Measurements from ENCODE around the gene ARFIP2. TPM values are rescaled to one million over a fixed set of nuclear protein-coding genes. Genes with fewer than 3 reads are reported as not detected.

ARFIP2 gene
- total and polyA plus RNA-seq, 2 donors (not counting 3 experiments of a cell fraction or from before 2014, with no cell fraction given): 48.4 to 62.9 TPM

DNA sequence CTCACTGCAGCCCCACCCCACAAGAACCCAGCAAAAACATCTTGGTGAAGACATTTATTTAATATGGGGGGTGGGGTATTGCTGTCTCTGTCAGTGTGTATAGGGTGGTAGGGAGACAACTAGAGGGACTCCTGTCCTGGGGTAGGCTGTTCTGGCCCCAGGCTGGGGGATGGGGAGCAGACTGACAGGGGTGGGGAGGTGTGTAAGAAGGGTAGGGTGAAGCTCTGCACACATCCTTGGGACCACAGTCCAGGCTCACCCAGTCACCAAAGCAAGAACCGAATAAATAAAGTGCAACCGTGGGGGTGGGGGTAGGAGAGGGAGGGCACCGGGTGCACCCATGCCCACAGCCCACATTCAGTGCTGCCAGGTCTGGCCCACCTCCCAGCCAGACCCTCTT lies 32.6 kb downstream of the ARFIP2 start:
- TF ChIP-seq POLR2A (IDR thresholded peaks at IDR 0.05; ENCODE audit: low read depth, low read length) (no peak), FOS (IDR thresholded peaks at IDR 0.05; ENCODE audit: borderline replicate concordance, insufficient read depth, low read length) (no peak)
- no TSS peak for BruUV-seq (replicated peaks)
- no peak overlapping the region for H2AFZ ChIP-seq (ENCODE audit: low read depth, low read length)

DNA sequence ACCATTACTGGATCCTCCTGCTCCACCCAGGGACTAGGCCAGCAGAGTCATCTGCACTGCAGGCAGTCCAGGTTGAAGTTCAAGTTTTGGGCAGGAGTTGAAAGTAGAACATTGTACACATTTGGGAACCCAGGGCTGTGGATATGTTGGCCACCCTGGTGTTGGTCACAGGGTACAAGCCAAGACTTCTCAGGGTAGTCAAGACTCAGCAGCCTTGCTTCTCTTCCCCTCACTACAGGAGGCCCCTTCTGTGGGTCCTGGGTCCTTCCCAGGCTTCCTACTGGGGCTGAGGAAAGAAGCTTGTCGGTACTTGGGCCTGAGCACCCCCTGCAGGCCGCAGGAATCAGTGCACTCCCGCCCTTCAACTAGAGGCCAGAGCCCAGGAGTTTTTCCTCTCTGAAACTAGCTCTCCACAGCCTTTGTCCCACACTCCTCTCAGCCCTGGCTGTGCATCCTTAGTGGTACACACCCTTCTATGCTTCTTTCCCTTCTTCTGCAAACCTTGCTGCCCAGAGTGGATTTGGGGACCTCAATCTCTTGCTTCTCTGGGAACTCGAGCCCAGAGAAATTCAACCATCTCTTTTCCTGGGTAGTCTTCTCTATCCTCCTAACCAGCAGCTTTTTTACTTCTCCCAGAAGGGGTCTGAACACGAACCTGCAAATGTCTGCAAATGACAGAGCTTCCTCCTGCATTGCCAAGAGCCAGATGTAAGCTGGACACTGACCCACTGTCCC lies 37.7 kb downstream of the ARFIP2 start:
- Histone ChIP-seq H3K9me1 (replicated peaks; ENCODE audit: control insufficient read depth, extremely low read depth, insufficient read depth, low read length) (no peaks in the 10 kb centered on the region), H3K27me3 (ENCODE audit: control insufficient read depth in 2 of 2, insufficient read depth in 2 of 2, low read length in 2 of 2) (no peaks in the 10 kb centered on the region), H4K20me1 (replicated peaks; ENCODE audit: control insufficient read depth, extremely low read depth, insufficient read depth, low read length) (no peaks in the 10 kb centered on the region), H3K9me3 (replicated peaks; ENCODE audit: control insufficient read depth, insufficient read depth, low read length) (no peaks in the 10 kb centered on the region), H2AFZ (ENCODE audit: low read depth, low read length) (no peak overlapping the region), H3K36me3 (ENCODE audit: control insufficient read depth in 2 of 2, extremely low read depth in 1 of 2, insufficient read depth in 2 of 2, low read length in 2 of 2) (peaks cover 0 to 2% of the 10 kb centered on the region in 2 experiments), H3K9ac (replicated peaks; ENCODE audit: extremely low read depth, insufficient read depth, low read length) (no peak overlapping the region), H3K4me1 (ENCODE audit: control insufficient read depth, extremely low read depth, insufficient read depth, low read length) (no peaks in the 10 kb centered on the region), H3K4me2 (ENCODE audit: insufficient read depth, low read length) (no peak overlapping the region), H3K79me2 (ENCODE audit: control insufficient read depth, insufficient read depth, low read length) (no peaks in the 10 kb centered on the region), H3K27ac (ENCODE audit: insufficient read depth, low read depth, low read length) (no peak overlapping the region), H3K4me3 (replicated peaks in 1 of 3; ENCODE audit: insufficient read depth in 1 of 3, low read depth in 1 of 3, low read length in 3 of 3) (no peak overlapping the region)
- intact Hi-C loops (cut with micrococcal nuclease): loop anchor here (1.0 to 2.0 kb wide), 3 partner anchors 29 to 64 kb away; partner anchors contain the start of genes SMPD1 and TRIM3
- TF ChIP-seq MYC (IDR thresholded peaks at IDR 0.05; ENCODE audit: low read depth, low read length) (no peak), GATA2 (IDR thresholded peaks at IDR 0.05; ENCODE audit: insufficient read depth, insufficient read length, low read depth, low read length) (no peak), FOS (IDR thresholded peaks at IDR 0.05; ENCODE audit: borderline replicate concordance, insufficient read depth, low read length) (no peak), POLR2A (IDR thresholded peaks at IDR 0.05; ENCODE audit: low read depth, low read length) (no peak)
- TF ChIP-seq, protein P1, sequence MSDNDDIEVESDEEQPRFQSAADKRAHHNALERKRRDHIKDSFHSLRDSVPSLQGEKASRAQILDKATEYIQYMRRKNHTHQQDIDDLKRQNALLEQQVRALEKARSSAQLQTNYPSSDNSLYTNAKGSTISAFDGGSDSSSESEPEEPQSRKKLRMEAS (IDR thresholded peaks at IDR 0.05; ENCODE audit: insufficient read depth, insufficient read length): no peak
- TF ChIP-seq, protein P2, sequence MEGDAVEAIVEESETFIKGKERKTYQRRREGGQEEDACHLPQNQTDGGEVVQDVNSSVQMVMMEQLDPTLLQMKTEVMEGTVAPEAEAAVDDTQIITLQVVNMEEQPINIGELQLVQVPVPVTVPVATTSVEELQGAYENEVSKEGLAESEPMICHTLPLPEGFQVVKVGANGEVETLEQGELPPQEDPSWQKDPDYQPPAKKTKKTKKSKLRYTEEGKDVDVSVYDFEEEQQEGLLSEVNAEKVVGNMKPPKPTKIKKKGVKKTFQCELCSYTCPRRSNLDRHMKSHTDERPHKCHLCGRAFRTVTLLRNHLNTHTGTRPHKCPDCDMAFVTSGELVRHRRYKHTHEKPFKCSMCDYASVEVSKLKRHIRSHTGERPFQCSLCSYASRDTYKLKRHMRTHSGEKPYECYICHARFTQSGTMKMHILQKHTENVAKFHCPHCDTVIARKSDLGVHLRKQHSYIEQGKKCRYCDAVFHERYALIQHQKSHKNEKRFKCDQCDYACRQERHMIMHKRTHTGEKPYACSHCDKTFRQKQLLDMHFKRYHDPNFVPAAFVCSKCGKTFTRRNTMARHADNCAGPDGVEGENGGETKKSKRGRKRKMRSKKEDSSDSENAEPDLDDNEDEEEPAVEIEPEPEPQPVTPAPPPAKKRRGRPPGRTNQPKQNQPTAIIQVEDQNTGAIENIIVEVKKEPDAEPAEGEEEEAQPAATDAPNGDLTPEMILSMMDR (IDR thresholded peaks at IDR 0.05; ENCODE audit: extremely low read depth in 1 of 2, insufficient read depth in 1 of 2, low read depth in 1 of 2, low read length in 2 of 2): peak; percentile 78 to 93
- BruUV-seq (replicated peaks): no TSS peak
- POLR2A ChIA-PET: interaction anchor here (1.2 to 1.3 kb wide), 2 partner anchors 24 to 65 kb away, joined by 3 to 12 read pairs; partner anchors contain the start of gene APBB1
- FAIRE-seq (peak; percentile 90), DNase-seq (ENCODE audit: low read depth, low spot score) (peak; percentile 56)
- CTCF ChIA-PET: interaction anchor here (0.7 to 9.9 kb wide), 48 partner anchors 9 to 420 kb away, joined by 3 to 638 read pairs (median 6); partner anchors contain the start of genes APBB1, ARFIP2, MRPL17 and SMPD1
- dilution Hi-C loops (cut with MboI; ENCODE audit: extremely low pct_ligation_motif_present, low sequenced_read_pairs): no loop called here

More for the DNA sequence above, 32.6 kb downstream of the ARFIP2 start:
- Histone ChIP-seq H3K4me1 (ENCODE audit: control insufficient read depth, extremely low read depth, insufficient read depth, low read length) (no peaks in the 10 kb centered on the region), H3K9me3 (replicated peaks; ENCODE audit: control insufficient read depth, insufficient read depth, low read length) (no peaks in the 10 kb centered on the region), H3K9me1 (replicated peaks; ENCODE audit: control insufficient read depth, extremely low read depth, insufficient read depth, low read length) (no peaks in the 10 kb centered on the region), H3K79me2 (ENCODE audit: control insufficient read depth, insufficient read depth, low read length) (no peaks in the 10 kb centered on the region), H3K36me3 (ENCODE audit: control insufficient read depth in 2 of 2, extremely low read depth in 1 of 2, insufficient read depth in 2 of 2, low read length in 2 of 2) (peaks cover 3 to 25% of the 10 kb centered on the region in 2 experiments), H3K4me2 (ENCODE audit: insufficient read depth, low read length) (no peak overlapping the region), H3K9ac (replicated peaks; ENCODE audit: extremely low read depth, insufficient read depth, low read length) (no peak overlapping the region), H3K27me3 (ENCODE audit: control insufficient read depth in 2 of 2, insufficient read depth in 2 of 2, low read length in 2 of 2) (no peaks in the 10 kb centered on the region), H4K20me1 (replicated peaks; ENCODE audit: control insufficient read depth, extremely low read depth, insufficient read depth, low read length) (no peaks in the 10 kb centered on the region), H3K4me3 (replicated peaks in 1 of 3; ENCODE audit: insufficient read depth in 1 of 3, low read depth in 1 of 3, low read length in 3 of 3) (no peak overlapping the region), H3K27ac (ENCODE audit: insufficient read depth, low read depth, low read length) (no peak overlapping the region)
- POLR2A ChIA-PET: no interaction called here
- DNase-seq (ENCODE audit: low read depth, low spot score) (no peak), FAIRE-seq (no peak)
- dilution Hi-C loops (cut with MboI; ENCODE audit: extremely low pct_ligation_motif_present, low sequenced_read_pairs) (no loop called here), intact Hi-C loops (cut with micrococcal nuclease) (no loop called here)
- CTCF ChIA-PET: interaction anchor here (0.8 to 4.7 kb wide), 5 partner anchors 8 to 82 kb away, joined by 3 to 28 read pairs (median 3); partner anchors contain the start of gene HPX
